IMR-90 (cell line): ENCODE results near the gene XPO4. TPM values are rescaled to one million over a fixed set of nuclear protein-coding genes. Genes with fewer than 3 reads are reported as not detected.

Experiments used
- ATAC-seq: fragments of 200-7000 bp; cut with Tn5 transposase; 2 replicates; pipeline ENCODE4 v1.9.1; 2020; ENCODE audit warnings: low read depth, mild to moderate bottlenecking, moderate library complexity
- BruUV-seq: library from RNA; stranded (reverse); fragments of 400-500 nt; replicated peaks from 2 replicates; lab custom pipeline; 2021; lab: Mats Ljungman, UMichigan
- CTCF ChIA-PET: fragments of 300-600 bp; formaldehyde crosslinking; extraction: SDS; loops from one replicate; lab custom pipeline; 2021; ENCODE audit warnings: antibody characterized with exemption; lab: Yijun Ruan, JAX
- POLR2A ChIA-PET: fragments of 300-600 bp; sonication (Branson Sonifier 250); formaldehyde crosslinking; loops from one replicate; lab custom pipeline; 2022; ENCODE audit warnings: antibody characterized with exemption; ENCODE audit not compliant: unreplicated experiment; lab: Charles Lee
- DNase-seq: peaks from one replicate; pipeline ENCODE4 v3.0.0; 2013
- H2AFZ ChIP-seq: replicated peaks from 2 replicates; pipeline ENCODE3; 2013; ENCODE audit warnings: low read length, mild to moderate bottlenecking; ENCODE audit not compliant: poor library complexity
- H2AK5ac ChIP-seq: 2 replicates; pipeline ENCODE4 v1.6.1; 2013; ENCODE audit warnings: low read depth, low read length, inconsistent platforms
- H2AK9ac ChIP-seq: replicated peaks from 2 replicates; pipeline ENCODE3; 2013; ENCODE audit warnings: mild to moderate bottlenecking, low read depth, low read length, moderate library complexity; ENCODE audit not compliant: poor library complexity
- H2BK120ac ChIP-seq: 2 replicates; pipeline ENCODE4 v1.6.1; 2013; ENCODE audit warnings: low read depth, low read length, inconsistent platforms
- H2BK15ac ChIP-seq: 3 replicates; pipeline ENCODE4 v1.6.1; 2013; ENCODE audit warnings: low read depth, low read length, inconsistent platforms
- H2BK20ac ChIP-seq: 2 replicates; pipeline ENCODE4 v1.6.1; 2013; ENCODE audit warnings: low read depth, mild to moderate bottlenecking, inconsistent platforms, low read length, moderate library complexity
- H2BK5ac ChIP-seq: 2 replicates; pipeline ENCODE4 v1.6.1; 2013; ENCODE audit warnings: mild to moderate bottlenecking, low read depth, low read length, inconsistent platforms; ENCODE audit not compliant: poor library complexity, severe bottlenecking
- H3K14ac ChIP-seq: replicated peaks from 2 replicates; pipeline ENCODE4 v1.6.1; 2013; ENCODE audit warnings: low read depth, low read length, inconsistent platforms
- H3K18ac ChIP-seq: 2 replicates; pipeline ENCODE4 v1.6.1; 2013; ENCODE audit warnings: low read depth, low read length, control low read depth
- H3K23ac ChIP-seq: 2 replicates; pipeline ENCODE4 v1.6.1; 2013; ENCODE audit warnings: low read depth, low read length, inconsistent platforms
- H3K27ac ChIP-seq: 2 replicates; pipeline ENCODE4 v1.5.1; 2013; ENCODE audit warnings: mild to moderate bottlenecking, control low read depth, low read length; ENCODE audit not compliant: insufficient read depth
- H3K27me3 ChIP-seq: 2 replicates; pipeline ENCODE4 v1.6.1; 2013; ENCODE audit warnings: low read length; ENCODE audit not compliant: control insufficient read depth, insufficient read depth
- H3K36me3 ChIP-seq: 2 replicates; pipeline ENCODE4 v1.6.1; 2013; ENCODE audit warnings: low read length, mixed read lengths; ENCODE audit not compliant: control insufficient read depth, insufficient read depth
- H3K4ac ChIP-seq: 2 replicates; pipeline ENCODE4 v1.6.1; 2013; ENCODE audit warnings: low read depth, low read length, inconsistent platforms
- H3K4me1 ChIP-seq: 2 replicates; pipeline ENCODE4 v1.6.1; 2013; ENCODE audit warnings: low read length, mixed read lengths; ENCODE audit not compliant: control insufficient read depth, insufficient read depth
- H3K4me2 ChIP-seq: 2 replicates; pipeline ENCODE4 v1.6.1; 2013; ENCODE audit warnings: low read depth, mild to moderate bottlenecking, control low read depth, low read length, moderate library complexity
- H3K4me3 ChIP-seq: 2 replicates; pipeline ENCODE4 v1.5.1; 2013; ENCODE audit warnings: low read depth, mild to moderate bottlenecking, control low read depth, low read length, moderate library complexity; ENCODE audit not compliant: insufficient read depth
- H3K56ac ChIP-seq: 2 replicates; pipeline ENCODE4 v1.6.1; 2013; ENCODE audit warnings: low read length, inconsistent platforms; ENCODE audit not compliant: insufficient read depth; ENCODE audit errors: extremely low read depth
- H3K79me1 ChIP-seq, 2 experiments: 2 replicates each; pipeline ENCODE4 v1.6.1; 2013; ENCODE audit warnings: low read length in 2 of 2, inconsistent platforms in 1 of 2, low read depth in 1 of 2
- H3K9ac ChIP-seq: 2 replicates; pipeline ENCODE4 v1.6.1; 2013; ENCODE audit warnings: low read depth, low read length, control low read depth
- H3K9me1 ChIP-seq: 2 replicates; pipeline ENCODE4 v1.6.1; 2013; ENCODE audit warnings: low read length, inconsistent platforms; ENCODE audit not compliant: insufficient read depth
- H3K9me3 ChIP-seq: 2 replicates; pipeline ENCODE4 v1.6.1; 2013; ENCODE audit warnings: low read length; ENCODE audit not compliant: control insufficient read depth, insufficient read depth
- H4K20me1 ChIP-seq: 2 replicates; pipeline ENCODE4 v1.6.1; 2013; ENCODE audit warnings: low read length, inconsistent platforms; ENCODE audit not compliant: insufficient read depth
- H4K5ac ChIP-seq: 2 replicates; pipeline ENCODE4 v1.6.1; 2013; ENCODE audit warnings: mild to moderate bottlenecking, low read depth, low read length, control low read depth
- H4K8ac ChIP-seq, 2 experiments: 2 replicates each; pipeline ENCODE4 v1.6.1; 2013; ENCODE audit warnings: low read depth in 2 of 2, low read length in 2 of 2, control low read depth in 1 of 2, inconsistent platforms in 1 of 2
- H4K91ac ChIP-seq: 2 replicates; pipeline ENCODE4 v1.6.1; 2013; ENCODE audit warnings: low read depth, low read length, inconsistent platforms; ENCODE audit not compliant: insufficient read depth
- CEBPB ChIP-seq: IDR thresholded peaks from 2 replicates; pipeline ENCODE4 v1.6.1; 2012; ENCODE audit warnings: low read depth, low read length, improper control_type of control experiment
- FOS ChIP-seq: fragments of 150-350 bp; IDR thresholded peaks from 2 replicates; pipeline ENCODE4 v1.6.1; 2016; ENCODE audit warnings: low read depth, low read length
- MAFK ChIP-seq: IDR thresholded peaks from 2 replicates; pipeline ENCODE4 v1.6.1; 2012; ENCODE audit warnings: low read depth, low read length, improper control_type of control experiment
- MAZ ChIP-seq: IDR thresholded peaks from 2 replicates; pipeline ENCODE4 v1.6.1; 2012; ENCODE audit warnings: low read depth, mild to moderate bottlenecking, low read length, improper control_type of control experiment, moderate library complexity, borderline replicate concordance
- MXI1 ChIP-seq: IDR thresholded peaks from 2 replicates; pipeline ENCODE4 v1.6.1; 2012; ENCODE audit warnings: low read depth, mild to moderate bottlenecking, low read length, moderate library complexity, borderline replicate concordance
- RCOR1 ChIP-seq: IDR thresholded peaks from 2 replicates; pipeline ENCODE4 v1.6.1; 2012; ENCODE audit warnings: mild to moderate bottlenecking, low read length, improper control_type of control experiment; ENCODE audit not compliant: insufficient replicate concordance
- RFX5 ChIP-seq: IDR thresholded peaks from 2 replicates; pipeline ENCODE4 v1.8.0; 2012; ENCODE audit warnings: low read depth, mild to moderate bottlenecking, low read length, moderate library complexity
- USF2 ChIP-seq: fragments of 150-350 bp; IDR thresholded peaks from 2 replicates; pipeline ENCODE4 v1.6.1; 2017; ENCODE audit warnings: mild to moderate bottlenecking, antibody characterized with exemption, low read length, low read depth
- WGBS, 2 experiments: methylation state at CpG; one replicate each; pipeline versions ENCODE4 v1.1.5 to v1.1.7; 2013; ENCODE audit warnings: missing lambda C conversion rate in 2 of 2; ENCODE audit not compliant: insufficient read length in 1 of 2; ENCODE audit errors: extremely low coverage in 2 of 2; 5-methylcytosine and 5-hydroxymethylcytosine counted together
- dilution Hi-C: fragments of 300-500 bp; cut with HindIII; formaldehyde crosslinking; loops from one replicate; pipeline ENCODE4 v1.14.3; 2018; ENCODE audit warnings: low sequenced_read_pairs; ENCODE audit not compliant: unreplicated experiment
- in situ Hi-C: fragments of 300-500 bp; cut with MboI; formaldehyde crosslinking; loops from 3 replicates; pipeline ENCODE4 v1.14.3; 2019; ENCODE audit warnings: low sequenced_read_pairs, inconsistent platforms, mixed read lengths
- intact Hi-C: fragments of 100-400 bp; cut with micrococcal nuclease; formaldehyde crosslinking; loops from 2 replicates; pipeline ENCODE4 v1.10.0; 2022
- polyA plus RNA-seq, 3 experiments: library from polyadenylated mRNA; depleted of rRNA; stranded (reverse); fragments of >200 nt; gene quantifications; 2 replicates each; pipeline ENCODE4 v1.2.3, GENCODE V29; 2012; ENCODE audit warnings: low replicate concordance in 1 of 3
- total RNA-seq: library from RNA; depleted of rRNA; stranded (reverse); fragments of >200 nt; gene quantifications from 2 replicates; pipeline ENCODE4 v1.2.3, GENCODE V29; 2012

Gene XPO4
- total and polyA plus RNA-seq, 2 of the 4 experiments (the other 2 are of a cell fraction) = 5.0 to 21.1 TPM

GRCh38 chr13:20738616-20739015 lies 163.9 kb downstream of the XPO4 start:
- Histone ChIP-seq H2AK5ac (no peak overlapping the region), H3K27ac (no peak overlapping the region), H3K23ac (no peak overlapping the region), H3K9me3 (0 out of 2 replicates have a peak, but pooled peaks cover 2% of the 10 kb centered on the region), H3K4ac (no peak overlapping the region), H2BK5ac (no peak overlapping the region), H3K36me3 (peaks cover 4% of the 10 kb centered on the region; the same call in 1 of the 2 replicates), H3K4me3 (no peak overlapping the region), H4K5ac (no peak overlapping the region), H3K14ac (no peak overlapping the region), H3K56ac (no peak overlapping the region), H4K91ac (no peak overlapping the region), H3K4me1 (no peaks in the 10 kb centered on the region), H2BK15ac (no peak overlapping the region), H2AK9ac (no peak overlapping the region), H2BK20ac (no peak overlapping the region), H3K9ac (no peak overlapping the region), H4K20me1 (no peaks in the 10 kb centered on the region), H3K79me1 (no peaks in the 10 kb centered on the region), H3K9me1 (peaks cover 3% of the 10 kb centered on the region; the same call in 1 of the 2 replicates), H3K4me2 (no peak overlapping the region), H2AFZ (no peak overlapping the region), H4K8ac (no peak overlapping the region), H2BK120ac (no peak overlapping the region), H3K18ac (no peak overlapping the region), H3K27me3 (no peaks in the 10 kb centered on the region)
- no TSS peak for BruUV-seq
- TF ChIP-seq MXI1 (no peak), USF2 (no peak), FOS (no peak), CEBPB (no peak), MAZ (no peak), MAFK (no peak), RCOR1 (no peak), RFX5 (no peak)
- dilution Hi-C loops (no loop called here), in situ Hi-C loops (no loop called here), intact Hi-C loops (no loop called here)
- ChIA-PET CTCF (no interaction called here), POLR2A (no interaction called here)
- ATAC-seq = no peak
- no peak for DNase-seq
- WGBS, 2 experiments = 95% methylated on average over 4 of the region's 6 CpGs; no CpG with 5 or more reads in 1 of the 2 experiments
